GM19463 (cell line): ENCODE results near the gene RBAK.
"Not testable (repeated sequence)": the region's sequence is repeated elsewhere in the genome, so short reads cannot be mapped to it uniquely, and the experiment has no call there.

ENCODE experiments used
- ATAC-seq: cut with Tn5 transposase; IDR thresholded peaks from one replicate; pipeline ENCODE4 v1.9.1; 2021; ENCODE audit warnings: mild to moderate bottlenecking, moderate library complexity; ENCODE audit not compliant: unreplicated experiment

Gene RBAK

DNA sequence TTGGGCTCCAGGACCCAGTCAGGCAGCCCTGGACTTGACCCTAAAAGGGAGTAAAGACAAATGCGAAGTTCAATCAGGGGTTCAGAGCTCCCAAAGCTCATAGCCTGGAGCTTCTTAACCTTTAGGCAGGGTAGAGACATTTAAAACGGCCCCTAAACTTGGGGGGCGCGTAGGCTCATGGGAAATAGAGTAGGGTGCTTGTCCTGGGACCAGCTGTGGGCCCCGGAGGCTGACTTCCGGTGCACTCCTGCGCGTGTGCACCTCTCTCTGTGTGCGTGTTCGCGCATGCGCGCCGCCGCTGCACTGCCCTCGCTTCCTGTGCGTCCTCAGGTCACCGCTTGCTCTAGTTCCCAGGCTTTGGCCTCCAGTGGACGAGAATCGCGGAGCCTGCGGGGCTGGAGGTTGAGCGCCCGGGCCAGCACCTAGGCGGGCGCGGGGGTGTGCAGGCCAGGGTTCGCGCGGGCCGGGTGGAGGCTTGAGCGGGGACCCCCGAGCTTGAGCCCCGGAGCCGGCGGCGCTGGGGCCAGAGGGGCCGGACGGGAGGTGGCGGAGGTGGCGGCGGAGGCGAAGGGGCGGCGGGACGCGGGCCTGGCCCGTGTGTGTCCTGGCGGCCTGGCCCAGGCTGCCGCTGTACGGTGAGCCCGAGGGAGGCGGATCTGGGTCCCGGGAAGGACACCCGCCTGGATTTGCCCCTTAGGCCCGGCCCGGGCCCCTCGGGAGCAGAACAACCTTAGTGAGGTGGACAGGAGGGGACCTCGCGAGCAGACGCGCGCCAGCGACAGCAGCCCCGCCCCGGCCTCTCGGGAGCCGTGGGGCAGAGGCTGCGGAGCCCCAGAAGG, at the start of gene RBAK:
RBAK (plus strand) TSS at position 303 of the 839 bp plus-strand sequence. CDS start 2,217 bp downstream, outside the sequence.
- ATAC-seq: peak; percentile 100

DNA sequence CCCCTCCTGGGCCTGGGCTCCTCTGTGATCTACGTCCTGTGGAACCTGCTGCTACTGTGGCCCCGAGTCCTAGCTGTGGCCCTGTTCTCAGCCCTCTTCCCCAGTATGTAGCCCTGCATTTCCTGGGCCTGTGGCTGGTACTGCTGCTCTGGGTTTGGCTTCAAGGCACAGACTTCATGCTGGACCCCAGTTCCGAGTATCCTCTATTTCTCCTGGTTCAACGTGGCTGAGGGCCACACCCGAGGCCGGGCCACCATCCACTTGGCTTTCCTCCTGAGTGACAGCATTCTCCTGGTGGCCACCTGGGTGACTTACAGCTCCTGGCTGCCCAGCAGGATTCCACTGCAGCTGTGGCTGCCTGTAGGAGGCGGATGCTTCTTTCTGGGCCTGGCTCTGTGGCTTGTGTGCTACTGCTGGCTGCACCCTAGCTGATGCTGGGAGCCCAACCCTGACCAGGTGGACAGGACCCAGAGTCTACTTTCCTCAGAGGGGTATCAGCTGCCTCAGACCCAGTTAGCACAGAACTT, 48.9 kb upstream of the RBAK start:
- no peak for ATAC-seq

DNA sequence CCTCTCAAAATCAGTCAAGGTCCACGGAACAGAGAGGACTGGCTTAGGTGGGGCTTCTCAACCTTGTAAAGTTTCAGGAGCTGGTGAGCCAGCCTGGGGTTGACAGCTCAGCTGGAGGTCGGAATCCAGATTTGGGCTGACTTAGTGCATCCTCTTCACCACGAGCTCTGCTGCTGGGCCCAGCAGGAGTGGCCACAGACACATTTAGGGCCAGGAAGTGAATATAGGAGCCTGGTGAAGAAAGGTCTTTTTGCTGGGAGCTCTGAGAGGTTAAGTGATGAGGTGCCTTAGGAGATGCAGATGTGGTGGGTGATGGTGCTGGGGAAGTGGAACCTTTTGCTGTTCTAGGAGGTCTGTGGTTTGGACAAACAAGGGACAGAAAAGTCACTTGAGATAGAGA, 47.4 kb upstream of the RBAK start:
- ATAC-seq: no peak

DNA sequence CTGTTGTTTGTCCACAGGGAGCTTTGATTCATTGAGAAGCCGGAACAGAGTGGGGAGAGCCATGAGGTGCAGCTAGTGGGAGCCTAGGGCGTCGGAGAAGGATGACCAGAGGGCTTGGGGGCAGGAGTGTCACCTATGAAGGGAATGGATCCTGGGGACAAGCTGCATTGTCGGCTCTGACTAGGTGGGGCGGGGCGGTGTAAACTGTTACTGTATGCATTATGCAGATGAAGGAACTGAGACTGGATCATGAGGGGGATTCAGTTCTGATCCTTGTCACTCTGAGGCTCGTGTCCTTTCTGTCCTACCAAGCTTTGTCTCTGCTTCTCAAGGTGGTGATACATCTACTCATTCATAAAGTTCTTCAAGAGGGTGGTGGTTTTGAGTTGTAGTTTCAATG, 46.8 kb upstream of the RBAK start:
- no peak for ATAC-seq

DNA sequence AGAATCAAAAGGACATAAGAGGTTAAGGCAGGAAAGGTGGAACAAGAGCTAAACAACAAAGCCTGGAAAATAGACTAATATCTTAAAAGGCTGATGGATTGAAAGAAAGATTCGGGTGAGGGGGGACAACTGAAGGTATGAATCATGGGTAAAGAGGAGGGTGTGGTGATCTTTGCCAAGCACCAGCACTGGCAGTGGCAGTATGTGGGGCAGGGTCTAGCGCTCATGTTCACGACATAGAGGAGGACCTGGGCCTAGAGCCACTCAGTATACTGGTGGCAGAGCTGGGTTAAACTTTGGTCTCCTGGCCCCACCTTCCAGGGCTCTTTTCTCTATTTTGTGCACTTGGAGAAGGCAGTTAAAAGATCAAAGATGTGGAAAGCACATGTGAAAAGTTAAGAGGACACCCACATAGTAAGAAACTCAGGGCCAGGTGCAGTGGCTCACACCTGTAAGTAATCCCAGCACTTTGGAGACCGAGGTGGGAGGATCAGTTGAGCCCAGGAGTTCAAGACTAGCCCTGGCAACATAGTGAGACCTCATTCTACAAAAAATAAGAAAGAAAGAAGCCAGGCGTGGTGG, 46.2 kb upstream of the RBAK start:
- ATAC-seq: no peak

DNA sequence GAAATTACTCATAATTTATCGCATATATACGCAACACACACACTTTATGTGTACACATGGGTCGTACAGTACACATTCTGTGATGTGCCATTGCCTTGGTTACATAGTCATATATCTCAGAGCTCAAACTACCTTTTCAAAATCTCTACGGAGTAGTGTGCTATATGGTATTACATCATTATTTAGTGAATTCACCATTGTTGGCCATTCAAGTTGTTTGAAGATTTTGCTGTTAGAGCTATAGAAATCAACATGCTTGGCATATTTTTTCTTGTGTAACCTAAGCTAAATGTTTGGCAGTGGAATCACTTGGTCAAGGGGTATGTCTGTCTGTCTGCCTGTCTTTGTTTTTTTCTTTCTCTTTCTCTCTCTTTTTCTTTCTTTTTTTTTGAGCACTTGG, 44.7 kb upstream of the RBAK start:
- ATAC-seq: no peak

DNA sequence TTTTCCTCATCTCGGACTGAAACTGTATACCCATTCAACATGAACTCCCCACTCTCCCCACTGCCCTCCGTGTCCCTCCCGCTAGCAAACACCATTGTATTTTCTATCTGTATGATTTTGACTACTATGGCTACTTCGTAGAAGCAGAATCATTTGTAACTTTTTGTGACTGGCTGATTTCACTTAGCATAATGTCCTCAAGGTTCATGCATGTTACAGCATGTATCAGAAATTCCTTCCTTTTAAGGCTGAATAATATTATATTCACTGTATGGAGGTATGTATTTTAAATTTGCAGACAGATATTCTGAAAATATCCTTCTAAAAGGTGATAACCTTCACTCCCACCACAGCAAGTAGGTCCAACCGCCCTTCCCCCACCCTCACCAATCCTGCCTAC, 43.7 kb upstream of the RBAK start:
- no peak for ATAC-seq

DNA sequence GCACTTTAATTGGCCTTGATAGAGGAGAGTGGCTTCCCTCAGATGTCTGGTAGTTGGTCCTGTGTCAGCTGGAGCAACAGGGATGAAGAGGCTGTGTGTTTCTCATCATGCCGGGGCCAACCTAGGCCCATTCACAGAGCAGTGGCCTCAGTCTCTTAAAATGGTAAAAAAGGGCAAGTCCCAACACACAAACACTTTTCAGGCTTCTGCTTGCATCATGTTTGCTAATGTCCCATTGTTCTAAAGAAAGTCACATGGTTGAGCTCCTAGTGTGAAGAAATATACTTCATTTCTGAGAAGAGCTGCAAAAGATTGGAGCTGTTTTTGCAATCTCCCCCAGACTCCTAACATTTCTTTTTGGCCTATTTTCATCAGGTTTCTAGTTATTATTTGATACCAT, 40.6 kb upstream of the RBAK start:
- no peak for ATAC-seq

DNA sequence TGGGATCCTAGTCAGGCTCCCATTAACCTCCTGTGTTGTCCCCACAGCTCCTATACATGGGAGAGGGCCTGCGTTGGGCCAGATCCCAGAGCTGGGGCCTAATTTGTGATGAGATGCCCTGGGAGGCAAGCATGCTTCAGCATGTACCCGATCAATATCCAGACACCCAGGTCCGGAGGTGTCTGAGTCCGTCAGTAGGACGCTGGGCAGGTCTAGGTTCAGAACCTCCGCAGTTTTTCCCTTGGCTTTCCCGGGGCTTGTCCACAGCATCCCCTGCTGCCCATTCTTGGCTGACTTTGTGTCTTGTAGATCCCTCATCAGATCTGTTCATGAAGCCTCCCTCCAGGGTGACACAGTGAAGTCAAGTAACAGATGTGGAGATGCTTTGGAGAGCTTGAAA, 32.7 kb upstream of the RBAK start:
- no peak for ATAC-seq

DNA sequence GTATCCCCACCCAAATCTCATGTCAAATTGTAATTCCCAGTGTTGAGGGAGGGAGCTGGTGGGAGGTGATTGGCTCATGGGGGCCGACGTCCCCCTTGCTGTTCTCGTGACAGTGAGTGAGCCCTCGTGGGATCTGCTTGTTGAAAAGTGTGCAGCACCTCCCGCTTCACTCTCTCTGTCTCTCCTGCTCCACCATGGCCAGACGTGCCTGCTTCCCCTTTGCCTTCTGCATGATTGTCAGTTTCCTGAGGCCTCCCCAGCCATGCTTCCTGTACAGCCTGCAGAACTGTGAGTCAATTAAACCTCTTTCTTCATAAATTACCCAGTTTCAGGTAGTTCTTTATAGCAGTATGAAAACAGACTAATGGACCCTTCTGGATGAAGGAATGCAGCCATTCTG, 29.7 kb upstream of the RBAK start:
- not testable (repeated sequence) for ATAC-seq

DNA sequence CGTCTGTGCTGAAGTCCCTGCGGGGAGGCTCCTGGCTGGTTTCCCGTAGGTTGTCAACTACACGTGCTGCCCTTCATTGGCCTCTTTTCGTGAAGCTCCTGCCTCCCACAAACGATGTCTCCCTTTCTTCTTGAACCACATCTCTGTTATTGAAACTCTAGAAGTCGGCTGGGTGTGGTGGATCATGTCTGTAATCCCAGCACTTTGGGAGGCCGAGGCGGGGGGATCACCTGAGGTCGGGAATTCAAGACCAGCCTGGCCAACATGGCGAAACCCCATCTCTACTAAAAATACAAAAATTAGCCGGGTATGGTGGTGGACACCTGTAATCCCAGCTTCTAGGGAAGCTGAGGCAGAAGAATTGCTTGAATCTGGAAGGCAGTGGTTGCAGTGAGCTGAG, 28.0 kb upstream of the RBAK start:
- ATAC-seq: not testable (repeated sequence)

DNA sequence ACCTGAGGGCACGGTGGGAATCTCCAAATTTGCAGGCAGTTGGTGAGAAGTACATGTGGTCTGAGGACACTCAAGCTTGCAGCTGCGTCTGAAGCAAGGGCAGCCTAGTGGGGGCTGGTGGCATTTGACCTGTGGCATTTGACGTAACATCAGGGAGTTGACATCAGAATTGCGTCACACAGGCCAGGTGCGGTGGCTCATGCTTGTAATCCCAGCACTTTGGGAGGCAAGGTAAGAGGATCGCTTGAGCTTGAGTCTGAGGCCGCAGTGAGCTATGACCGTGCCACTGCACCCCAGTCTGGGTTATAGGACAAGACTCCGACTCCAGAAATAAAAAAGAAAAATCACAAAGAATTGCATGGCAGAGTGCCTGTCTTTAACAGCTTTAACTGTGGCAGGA, 25.6 kb upstream of the RBAK start:
- ATAC-seq: no peak

DNA sequence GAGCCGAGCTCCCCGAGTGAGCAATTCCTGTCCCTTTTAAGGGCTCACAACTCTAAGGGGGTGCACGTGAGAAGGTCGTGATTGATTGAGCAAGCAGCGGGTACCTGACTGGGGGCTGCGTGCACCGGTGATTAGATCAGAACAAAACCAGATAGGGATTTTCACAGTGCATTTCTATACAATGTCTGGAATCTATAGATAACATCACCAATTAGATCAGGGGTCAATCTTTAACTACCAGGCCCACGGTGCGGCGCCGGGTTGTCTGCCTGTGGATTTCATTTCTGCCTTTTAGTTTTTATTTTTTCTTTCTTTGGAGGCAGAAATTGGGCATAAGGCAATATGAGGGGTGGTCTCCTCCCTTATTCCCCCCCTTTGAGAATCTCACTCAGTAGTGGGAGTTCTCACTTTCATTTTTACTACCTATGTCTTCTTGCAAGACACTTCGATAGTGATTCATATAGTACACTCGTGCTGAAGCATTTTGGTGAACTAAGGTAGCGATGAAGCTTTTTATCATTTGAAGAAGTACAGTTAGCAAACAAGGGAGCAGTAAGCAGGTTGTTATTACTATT, 24.6 kb upstream of the RBAK start:
- ATAC-seq: not testable (repeated sequence)

DNA sequence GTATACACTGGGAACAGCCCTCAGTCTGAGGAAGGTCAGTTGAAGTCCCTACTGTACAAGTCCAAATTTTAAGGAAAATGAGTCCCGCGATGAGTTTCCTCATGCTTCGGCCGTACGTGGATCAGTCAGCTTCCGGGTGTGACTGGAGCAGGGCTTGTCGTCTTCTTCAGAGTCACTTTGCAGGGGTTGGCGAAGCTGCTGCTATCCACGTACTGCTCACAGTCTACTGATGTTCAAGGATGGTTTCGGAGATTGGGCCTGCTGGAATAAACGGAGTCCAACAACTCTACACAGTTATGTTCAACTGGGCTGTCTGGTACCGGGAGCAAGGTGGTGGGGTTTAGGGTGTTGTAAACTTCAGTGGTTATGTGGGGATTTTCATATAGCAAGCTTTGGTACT, 22.0 kb upstream of the RBAK start:
- ATAC-seq: not testable (repeated sequence)

DNA sequence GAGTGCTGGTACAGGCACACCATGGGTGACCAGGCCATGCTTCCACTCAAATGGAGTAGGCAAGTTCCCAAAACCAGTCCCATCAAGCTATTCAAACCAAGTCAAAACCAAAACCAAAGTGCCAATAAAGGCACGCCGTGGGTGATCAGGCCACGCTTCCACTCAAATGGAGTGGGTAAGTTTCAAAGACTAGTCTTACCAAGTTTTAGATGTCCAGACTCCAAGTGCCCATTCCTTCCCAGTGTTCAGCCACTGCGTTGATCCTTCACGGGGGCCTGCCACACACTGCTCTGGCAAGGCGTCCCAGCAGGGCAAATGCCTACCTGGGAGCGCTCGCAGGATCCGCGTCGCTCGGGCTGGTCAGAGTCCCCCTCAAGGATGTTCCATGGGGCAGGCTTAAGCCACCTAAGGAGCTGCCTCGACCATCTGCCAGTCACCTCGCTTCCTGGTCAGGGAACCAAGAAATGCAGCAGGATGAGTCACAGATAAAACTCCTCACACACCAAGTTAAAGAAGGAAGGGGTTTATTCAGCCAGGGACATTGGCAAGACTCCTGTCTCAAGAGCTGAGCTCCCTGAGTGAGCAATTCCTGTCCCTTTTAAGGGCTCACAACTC, 17.8 kb upstream of the RBAK start:
- not testable (repeated sequence) for ATAC-seq

DNA sequence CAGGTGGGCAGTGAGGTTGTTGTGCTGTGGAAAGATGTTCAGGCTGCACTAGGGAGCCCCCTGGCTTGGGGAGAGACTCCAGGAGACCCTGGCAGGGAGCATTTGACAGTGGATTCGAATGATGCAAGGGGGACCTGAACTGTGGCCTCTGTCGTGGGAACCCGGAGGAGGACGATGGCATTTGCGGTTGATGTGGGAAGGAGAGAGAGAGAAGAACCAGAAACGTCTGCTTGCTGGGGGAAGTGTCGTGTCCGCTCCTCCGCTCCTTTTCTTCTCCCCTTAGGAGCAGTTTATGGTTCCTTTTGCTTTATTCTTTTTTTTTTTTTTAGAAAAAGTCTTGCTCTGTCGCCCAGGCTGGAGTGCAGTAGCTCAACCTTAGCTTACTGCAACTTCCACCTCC, 12.5 kb upstream of the RBAK start:
- not testable (repeated sequence) for ATAC-seq

DNA sequence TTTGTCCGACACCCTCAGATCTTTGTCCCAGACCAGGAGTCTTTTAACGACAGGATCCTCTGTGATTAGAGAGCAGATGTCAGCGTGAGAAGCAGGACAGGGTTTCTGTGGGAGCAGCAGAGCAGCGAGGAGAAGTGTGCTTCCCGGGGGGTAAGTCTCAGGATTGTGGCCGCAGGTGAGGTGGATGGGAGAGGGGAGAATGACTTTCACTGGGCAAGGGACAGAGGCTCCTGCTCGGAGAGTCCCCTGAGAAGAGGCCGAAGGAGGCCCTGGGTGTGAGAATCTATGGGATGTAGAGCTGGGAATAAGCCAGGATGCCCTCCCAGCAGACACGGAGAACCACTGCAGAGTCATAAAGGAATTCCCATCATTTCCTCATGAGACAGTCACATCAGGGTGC, 10.4 kb upstream of the RBAK start:
- ATAC-seq: no peak

DNA sequence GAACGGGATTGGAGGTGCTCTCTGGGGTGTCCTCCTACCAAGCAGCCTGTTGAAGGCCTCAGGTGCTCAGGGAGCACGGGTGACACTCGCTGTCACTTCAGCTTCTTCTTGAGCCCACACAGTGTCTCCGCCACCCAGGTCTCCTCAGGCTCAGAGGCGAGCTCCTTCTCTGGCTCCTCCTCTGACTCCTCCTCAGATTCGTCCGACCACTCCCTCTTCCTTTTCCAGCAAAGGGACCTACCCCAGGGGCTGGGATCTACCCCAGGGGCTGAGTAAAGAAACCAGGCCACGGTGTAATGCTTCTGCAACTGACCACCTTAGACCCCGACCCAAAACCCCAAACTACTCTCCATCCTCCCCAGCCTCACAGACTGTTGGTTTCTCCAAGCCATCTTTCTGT, 9.2 kb upstream of the RBAK start:
- ATAC-seq: no peak

DNA sequence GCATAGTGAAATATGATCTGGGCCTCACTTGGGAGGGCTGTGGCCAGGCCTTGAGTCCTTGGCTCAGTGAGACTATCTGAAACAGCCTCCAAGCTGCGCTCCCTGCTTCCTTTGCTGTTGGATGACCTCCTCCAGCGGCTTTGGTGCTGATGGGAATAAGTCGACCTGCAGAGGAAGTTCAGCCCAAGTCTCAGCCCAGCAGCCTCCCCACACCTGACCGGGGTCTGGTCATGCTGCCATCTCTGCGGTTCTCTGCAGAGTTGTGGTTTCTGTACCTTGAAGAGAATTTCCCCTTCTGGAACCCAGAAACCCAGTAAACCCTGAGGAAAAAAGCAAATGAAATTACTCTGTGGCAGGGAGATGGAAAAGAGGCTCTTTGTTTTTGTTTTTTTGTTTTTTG, 4.6 kb upstream of the RBAK start:
- ATAC-seq: no peak

DNA sequence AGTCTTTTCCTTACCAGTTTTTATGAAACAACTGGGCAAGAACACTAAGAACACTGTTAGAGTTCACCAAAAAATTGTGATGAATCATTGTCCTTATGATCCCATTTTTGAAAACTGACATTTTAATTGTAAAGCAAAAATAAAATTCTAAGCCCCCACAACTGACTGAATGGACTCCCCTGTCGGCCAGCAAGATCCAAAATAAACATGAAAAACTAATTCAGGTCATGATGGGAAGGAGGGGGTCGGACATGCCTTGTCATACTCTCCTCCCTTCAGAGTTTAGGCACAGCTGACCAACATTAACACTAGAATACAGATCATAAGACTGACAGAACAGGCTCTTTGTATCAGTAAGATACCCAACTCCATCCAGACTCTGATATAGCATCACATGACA, 2.0 kb upstream of the RBAK start:
- ATAC-seq: no peak

DNA sequence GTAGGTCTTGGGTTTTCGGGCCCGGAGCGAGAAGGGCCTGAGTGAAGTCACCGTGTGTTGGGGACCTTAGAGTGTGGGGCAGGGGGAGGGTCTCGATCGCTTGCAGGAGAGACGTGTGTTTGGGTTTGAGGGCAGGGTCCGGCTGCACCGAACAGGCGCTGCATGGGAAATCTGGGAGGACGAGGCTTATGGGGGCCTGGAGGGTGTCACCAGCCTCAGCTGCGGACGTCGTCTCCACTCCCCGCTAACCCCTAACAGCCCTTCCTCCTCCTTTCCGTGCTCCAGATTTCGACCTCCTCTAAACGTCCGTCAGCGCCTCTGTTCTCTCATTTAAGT, 705 bp downstream of the RBAK start:
- ATAC-seq: not testable (repeated sequence)

DNA sequence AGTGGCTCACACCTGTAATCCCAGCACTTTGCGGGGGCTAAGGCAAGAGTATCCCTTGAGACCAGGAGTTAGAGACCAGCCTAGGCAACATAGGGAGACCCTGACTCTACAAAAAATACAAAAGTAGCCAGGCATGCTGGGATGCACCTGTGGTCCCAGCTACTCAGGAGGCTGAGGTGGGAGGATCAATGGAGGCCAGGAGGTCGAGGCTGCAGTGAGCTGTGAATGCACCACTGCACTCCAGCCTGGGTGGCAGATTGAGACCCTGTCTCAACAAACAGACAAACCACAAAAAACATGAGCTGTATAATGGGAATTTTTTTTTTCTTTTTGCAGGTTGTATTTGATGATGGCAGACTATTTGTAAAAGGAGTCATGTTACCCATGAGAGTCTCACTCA, 1.5 kb downstream of the RBAK start:
- ATAC-seq: not testable (repeated sequence)
